ENCODE data around the gene KCNQ1. TPM values are rescaled to one million over a fixed set of nuclear protein-coding genes. Genes with fewer than 3 reads are reported as not detected.

The KCNQ1 gene
- polyA plus RNA-seq, 1 of the 3 experiments (the other 2 are of a cell fraction), result 0.05 TPM

DNA sequence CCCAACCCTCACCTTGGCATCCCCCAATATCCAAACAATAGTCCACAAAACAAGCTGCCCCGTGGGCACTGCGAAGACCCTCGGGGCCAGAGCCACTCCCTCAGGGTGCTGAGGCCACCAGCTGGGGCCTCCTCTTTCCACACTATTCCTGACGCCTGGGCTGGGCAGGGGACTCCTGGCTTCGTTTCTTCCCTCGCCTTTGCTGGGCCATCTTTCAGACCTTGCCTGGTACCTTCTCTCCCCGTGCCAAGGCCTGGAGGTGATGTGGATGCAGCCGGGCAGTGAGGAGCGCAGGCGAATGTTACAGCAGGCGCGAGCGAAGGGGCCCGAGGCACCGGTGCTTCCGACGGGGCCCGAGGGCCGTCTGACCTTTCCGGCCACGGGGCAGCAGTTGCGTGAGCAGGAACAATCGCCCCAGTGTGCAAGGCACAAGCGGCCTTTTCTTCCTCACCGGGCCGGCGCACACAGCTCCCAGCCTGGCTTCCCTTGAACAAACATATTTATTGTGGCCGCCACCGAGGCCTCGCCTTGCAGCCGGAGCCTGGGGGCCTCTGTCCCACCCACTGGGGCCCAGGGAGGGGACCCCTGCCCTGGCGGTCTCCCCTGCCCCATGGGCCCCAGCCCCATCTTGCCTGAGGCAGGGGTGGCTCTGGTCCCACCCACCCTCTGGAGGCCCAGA lies 287.6 kb downstream of the KCNQ1 start:
- 81% methylated on average over 16 of the region's 32 CpGs for WGBS (ENCODE audit: low lambda C conversion rate)
- Histone ChIP-seq H3K4me3 (ENCODE audit: low read depth in 2 of 2, low read length in 1 of 2) (no peak overlapping the region), H3K9ac (no peak overlapping the region), H3K27me3 (ENCODE audit: insufficient read depth) (no peaks in the 10 kb centered on the region), H4K20me1 (ENCODE audit: insufficient read depth) (no peaks in the 10 kb centered on the region), H3K9me3 (no peaks in the 10 kb centered on the region), H3K4me2 (no peak overlapping the region), H3F3A (replicated peaks; ENCODE audit: insufficient read depth) (no peaks in the 10 kb centered on the region), H3K27ac (ENCODE audit: low read depth in 2 of 2, low read length in 1 of 2) (no peak overlapping the region), H3K79me2 (ENCODE audit: insufficient read depth) (no peaks in the 10 kb centered on the region), H3K9me2 (no peaks in the 10 kb centered on the region), H2AFZ (ENCODE audit: low read depth) (no peak overlapping the region), H3K4me1 (ENCODE audit: control insufficient read depth in 1 of 2, insufficient read depth in 2 of 2, low read depth in 1 of 2, low read length in 1 of 2) (peaks cover 0 to 67% of the 10 kb centered on the region in 2 experiments; a peak in 1 of 4 replicates), H3K36me3 (replicated peaks in 1 of 2; ENCODE audit: control insufficient read depth in 1 of 2, insufficient read depth in 2 of 2, low read length in 1 of 2) (no peaks in the 10 kb centered on the region)
- no peak for TF ChIP-seq TEAD4 (IDR thresholded peaks at IDR 0.05; ENCODE audit: borderline replicate concordance, insufficient read depth)
- ChIA-PET POLR2A (no interaction called here), CTCF (interaction anchor here (1.3 kb wide), 1 partner anchor 15 kb away, joined by 4 read pairs; no protein-coding TSS in a partner anchor)
- no peak for DNase-seq

GRCh38 chr11:2732940-2733628 lies 288.3 kb downstream of the KCNQ1 start:
- Histone ChIP-seq H3K36me3 (replicated peaks in 1 of 2; ENCODE audit: control insufficient read depth in 1 of 2, insufficient read depth in 2 of 2, low read length in 1 of 2) (no peaks in the 10 kb centered on the region), H3K4me1 (ENCODE audit: control insufficient read depth in 1 of 2, insufficient read depth in 2 of 2, low read depth in 1 of 2, low read length in 1 of 2) (peaks cover 0 to 71% of the 10 kb centered on the region in 2 experiments; a peak in 1 of 4 replicates), H3K27ac (ENCODE audit: low read depth in 2 of 2, low read length in 1 of 2) (no peak overlapping the region; a peak in 1 of 4 replicates), H3K4me3 (ENCODE audit: low read depth in 2 of 2, low read length in 1 of 2) (no peak overlapping the region), H3F3A (replicated peaks; ENCODE audit: insufficient read depth) (no peaks in the 10 kb centered on the region), H3K9me3 (no peaks in the 10 kb centered on the region), H3K9me2 (no peaks in the 10 kb centered on the region), H3K79me2 (ENCODE audit: insufficient read depth) (no peaks in the 10 kb centered on the region), H3K27me3 (ENCODE audit: insufficient read depth) (no peaks in the 10 kb centered on the region), H3K9ac (no peak overlapping the region), H2AFZ (ENCODE audit: low read depth) (no peak overlapping the region), H4K20me1 (ENCODE audit: insufficient read depth) (no peaks in the 10 kb centered on the region), H3K4me2 (no peak overlapping the region)
- DNase-seq, result no peak
- ChIA-PET CTCF (interaction anchor here (1.2 kb wide), 1 partner anchor 14 kb away, joined by 3 read pairs; no protein-coding TSS in a partner anchor), POLR2A (interaction anchor here (1.0 kb wide), 1 partner anchor 33 kb away, joined by 5 read pairs; the partner anchor contains the start of gene KCNQ1OT1)
- TF ChIP-seq NFIC (IDR thresholded peaks at IDR 0.05; ENCODE audit: borderline replicate concordance), result no peak
- TF ChIP-seq POLR2AphosphoS5 (IDR thresholded peaks at IDR 0.05; ENCODE audit: low read depth, low read length), result no peak
- no peak for TF ChIP-seq FOXM1 (IDR thresholded peaks at IDR 0.05; ENCODE audit: low read depth)
- no peak for TF ChIP-seq JUND (IDR thresholded peaks at IDR 0.05)
- TF ChIP-seq, protein P1, sequence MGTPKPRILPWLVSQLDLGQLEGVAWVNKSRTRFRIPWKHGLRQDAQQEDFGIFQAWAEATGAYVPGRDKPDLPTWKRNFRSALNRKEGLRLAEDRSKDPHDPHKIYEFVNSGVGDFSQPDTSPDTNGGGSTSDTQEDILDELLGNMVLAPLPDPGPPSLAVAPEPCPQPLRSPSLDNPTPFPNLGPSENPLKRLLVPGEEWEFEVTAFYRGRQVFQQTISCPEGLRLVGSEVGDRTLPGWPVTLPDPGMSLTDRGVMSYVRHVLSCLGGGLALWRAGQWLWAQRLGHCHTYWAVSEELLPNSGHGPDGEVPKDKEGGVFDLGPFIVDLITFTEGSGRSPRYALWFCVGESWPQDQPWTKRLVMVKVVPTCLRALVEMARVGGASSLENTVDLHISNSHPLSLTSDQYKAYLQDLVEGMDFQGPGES (IDR thresholded peaks at IDR 0.05; ENCODE audit: low read depth, low read length), result no peak
- TF ChIP-seq RXRA (IDR thresholded peaks at IDR 0.05; ENCODE audit: borderline replicate concordance, low read depth), result no peak
- TF ChIP-seq FOXJ3 (CRISPR knock-in tag; IDR thresholded peaks at IDR 0.05), result no peak
- no peak for TF ChIP-seq TCF12 (IDR thresholded peaks at IDR 0.05)
- no peak for TF ChIP-seq MAX (IDR thresholded peaks at IDR 0.05; ENCODE audit: low read depth)
- TF ChIP-seq, protein P2, sequence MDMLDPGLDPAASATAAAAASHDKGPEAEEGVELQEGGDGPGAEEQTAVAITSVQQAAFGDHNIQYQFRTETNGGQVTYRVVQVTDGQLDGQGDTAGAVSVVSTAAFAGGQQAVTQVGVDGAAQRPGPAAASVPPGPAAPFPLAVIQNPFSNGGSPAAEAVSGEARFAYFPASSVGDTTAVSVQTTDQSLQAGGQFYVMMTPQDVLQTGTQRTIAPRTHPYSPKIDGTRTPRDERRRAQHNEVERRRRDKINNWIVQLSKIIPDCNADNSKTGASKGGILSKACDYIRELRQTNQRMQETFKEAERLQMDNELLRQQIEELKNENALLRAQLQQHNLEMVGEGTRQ (IDR thresholded peaks at IDR 0.05; ENCODE audit: borderline replicate concordance, low read depth, low read length), result no peak
- TF ChIP-seq TAF1 (IDR thresholded peaks at IDR 0.05; ENCODE audit: borderline replicate concordance, low read depth, low read length), result no peak
- WGBS (ENCODE audit: low lambda C conversion rate), result 68% methylated on average over 7 of the region's 12 CpGs

Data from SK-N-SH (cell line).